Activated CD4-positive, alpha-beta T cell treated with anti-CD3 and anti-CD28 coated beads, Interleukin-2, Interleukin-6, amounts not matched to agents 100 ng/mL and 50 ng/mL, durations not matched to agents 16 hours and 8 hours (primary cell): ENCODE measurements around the gene MYO5A.
A peak's percentile ranks its signal among the peaks of the same experiment; 100 is the strongest.

Source experiments
- DNase-seq: peaks from one replicate; pipeline ENCODE4 v3.0.0-alpha.2; 2020

Gene MYO5A

GRCh38 chr15:52360229-52361203 is 168.2 kb downstream of the MYO5A start:
- DNase-seq: no peak

- DNase-seq: no peak
These were observed 169.0 kb downstream of the MYO5A start for GRCh38 chr15:52359722-52360121.

- DNase-seq: no peak
These were observed 170.7 kb downstream of the MYO5A start for GRCh38 chr15:52357949-52358348.

- DNase-seq: no peak
These were observed 176.6 kb downstream of the MYO5A start for GRCh38 chr15:52352086-52352485.

GRCh38 chr15:52351206-52351908 is 177.3 kb downstream of the MYO5A start:
- no peak for DNase-seq

GRCh38 chr15:52350423-52350822 is 178.3 kb downstream of the MYO5A start:
- no peak for DNase-seq

GRCh38 chr15:52349052-52349700 is 179.5 kb downstream of the MYO5A start:
- no peak for DNase-seq

GRCh38 chr15:52348056-52348745 is 180.5 kb downstream of the MYO5A start:
- no peak for DNase-seq

GRCh38 chr15:52344592-52344991 is 184.1 kb downstream of the MYO5A start:
- DNase-seq: no peak

GRCh38 chr15:52343831-52344230 is 184.8 kb downstream of the MYO5A start:
- DNase-seq: no peak

GRCh38 chr15:52340093-52340492 is 188.6 kb downstream of the MYO5A start:
- no peak for DNase-seq

GRCh38 chr15:52338891-52339290 is 189.8 kb downstream of the MYO5A start:
- no peak for DNase-seq

GRCh38 chr15:52338058-52338457 is 190.6 kb downstream of the MYO5A start:
- DNase-seq: no peak

GRCh38 chr15:52337198-52337853 is 191.4 kb downstream of the MYO5A start:
- DNase-seq: no peak

GRCh38 chr15:52336529-52336928 is 192.2 kb downstream of the MYO5A start:
- no peak for DNase-seq

GRCh38 chr15:52334491-52335160 is 194.1 kb downstream of the MYO5A start:
- no peak for DNase-seq

- peak; percentile 90 for DNase-seq
These were observed 197.0 kb downstream of the MYO5A start for GRCh38 chr15:52331490-52332240.

GRCh38 chr15:52329987-52330386 is 198.7 kb downstream of the MYO5A start:
- peak; percentile 47 for DNase-seq

- no peak for DNase-seq
These were observed 199.5 kb downstream of the MYO5A start for GRCh38 chr15:52329150-52329549.

- no peak for DNase-seq
These were observed 200.0 kb downstream of the MYO5A start for GRCh38 chr15:52328680-52329079.

GRCh38 chr15:52326756-52327155 is 201.9 kb downstream of the MYO5A start:
- no peak for DNase-seq
